Fibroblast of skin of scalp (primary cell): ENCODE data around the gene DNM3.
A peak's percentile ranks its signal among the peaks of the same experiment; 100 is the strongest.
"Not testable (repeated sequence)": the region's sequence is repeated elsewhere in the genome, so short reads cannot be mapped to it uniquely, and the experiment has no call there.

ENCODE experiments used
- DNase-seq: peaks from one replicate; pipeline ENCODE4 v3.0.0-alpha.2; 2013

The DNM3 gene

DNA sequence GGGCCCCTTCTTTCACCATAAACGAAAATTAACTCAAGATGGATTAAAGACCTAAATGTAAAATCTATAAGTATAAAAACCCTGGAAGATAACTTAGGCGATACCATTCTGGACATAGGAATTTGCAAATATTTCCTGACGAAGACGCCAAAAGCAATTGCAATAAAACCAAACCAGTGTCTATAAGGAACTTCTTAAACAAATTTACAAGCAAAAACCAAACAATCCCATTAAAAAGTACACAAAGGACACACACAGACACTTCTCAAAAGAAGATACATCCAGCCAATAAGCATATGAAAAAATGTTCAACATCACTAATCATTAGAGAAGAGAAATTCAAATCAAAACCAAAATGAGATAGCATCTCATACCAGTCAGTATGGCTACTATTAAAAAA lies 500.4 kb downstream of the DNM3 start:
- no peak for DNase-seq

DNA sequence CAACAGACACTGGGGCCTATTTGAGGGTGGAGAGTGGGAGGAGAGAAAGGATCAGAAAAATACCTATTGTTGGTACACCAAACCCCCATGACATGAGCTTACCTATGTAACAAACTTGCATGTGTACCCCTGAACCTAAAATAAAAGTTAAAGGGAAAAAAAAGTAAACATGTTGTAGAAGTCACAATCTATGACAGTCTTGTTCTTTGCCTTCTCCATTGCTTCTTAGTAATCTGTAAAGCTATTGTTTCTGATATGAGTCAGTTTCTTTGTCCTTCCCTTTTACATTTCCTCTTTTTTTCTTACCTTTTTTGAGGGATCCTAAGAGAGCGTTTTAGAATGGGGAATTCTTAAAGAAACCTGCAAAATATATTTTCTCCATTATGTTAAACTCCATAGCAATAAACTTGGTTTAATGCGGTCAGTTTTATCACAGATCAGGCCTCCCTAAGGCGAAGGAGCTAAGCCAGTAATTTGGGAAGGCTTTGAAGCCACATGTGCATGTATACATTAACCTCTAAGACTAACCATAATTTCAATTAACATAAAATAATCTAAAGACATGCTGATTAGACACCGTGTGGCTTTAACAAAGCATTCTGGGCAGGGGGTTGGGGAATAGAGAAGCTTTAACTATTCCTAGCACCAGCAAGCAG lies 501.4 kb downstream of the DNM3 start:
- no peak for DNase-seq

DNA sequence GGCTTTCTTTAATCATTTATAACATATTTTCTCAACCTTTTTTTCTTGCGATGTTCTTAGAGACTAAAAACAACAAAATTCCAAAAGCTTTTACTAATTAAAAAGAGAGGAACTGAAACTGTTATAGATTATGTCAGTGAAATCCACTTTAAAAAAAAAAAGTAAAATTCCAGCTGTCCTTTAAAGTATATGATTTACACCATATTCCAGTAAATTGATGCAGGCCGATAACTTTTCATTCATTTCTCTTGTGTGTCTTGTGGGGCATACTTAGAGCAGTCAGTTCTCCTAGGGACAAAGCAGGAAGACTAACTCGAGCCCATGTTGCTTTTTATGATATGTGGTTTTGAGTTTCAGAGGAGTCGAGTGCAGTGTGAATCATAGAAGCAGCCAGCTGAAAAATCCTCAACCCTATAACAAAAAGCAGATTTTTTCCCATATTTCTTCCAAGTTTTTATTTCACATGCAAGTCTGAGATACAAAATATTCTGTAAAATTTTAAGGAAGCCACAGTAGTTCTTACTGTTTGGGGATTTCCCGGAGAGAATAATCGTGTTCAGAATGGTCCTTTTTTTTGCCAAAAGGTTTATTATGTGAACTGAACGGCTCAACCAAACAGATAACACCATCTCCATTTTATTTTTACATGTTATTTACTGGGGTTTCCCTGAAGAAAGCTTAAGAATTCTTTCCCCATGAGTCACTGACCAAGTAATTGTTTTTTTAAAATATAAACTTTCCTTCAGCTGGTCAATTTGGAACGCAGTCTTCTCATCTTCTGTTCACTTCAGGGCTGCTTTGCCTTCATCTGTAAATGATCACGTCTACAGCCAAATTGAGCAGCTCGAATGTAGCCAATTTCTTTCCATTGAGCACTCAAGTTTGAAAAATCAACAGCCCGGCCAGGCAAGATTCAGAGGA lies 502.2 kb downstream of the DNM3 start:
- DNase-seq: peak; percentile 90

DNA sequence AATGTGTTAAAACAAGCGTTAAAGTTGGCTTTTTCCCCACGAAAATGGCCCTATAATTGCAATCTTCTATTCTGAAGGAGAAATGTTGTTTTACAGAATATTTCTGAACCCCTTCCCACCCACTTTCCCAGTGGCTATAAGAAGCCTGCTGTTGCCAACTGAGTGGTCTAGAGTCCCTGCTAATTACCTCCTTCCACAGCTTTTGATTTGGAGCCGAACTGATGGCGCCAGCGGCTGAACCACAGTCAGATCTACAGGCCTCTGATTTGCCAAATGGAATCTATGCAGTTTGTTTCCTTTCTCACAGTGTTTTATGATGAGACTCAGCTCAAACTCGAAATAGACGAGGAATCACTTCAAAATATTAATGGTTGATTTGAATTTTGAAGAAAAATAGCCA lies 503.1 kb downstream of the DNM3 start:
- DNase-seq: no peak

DNA sequence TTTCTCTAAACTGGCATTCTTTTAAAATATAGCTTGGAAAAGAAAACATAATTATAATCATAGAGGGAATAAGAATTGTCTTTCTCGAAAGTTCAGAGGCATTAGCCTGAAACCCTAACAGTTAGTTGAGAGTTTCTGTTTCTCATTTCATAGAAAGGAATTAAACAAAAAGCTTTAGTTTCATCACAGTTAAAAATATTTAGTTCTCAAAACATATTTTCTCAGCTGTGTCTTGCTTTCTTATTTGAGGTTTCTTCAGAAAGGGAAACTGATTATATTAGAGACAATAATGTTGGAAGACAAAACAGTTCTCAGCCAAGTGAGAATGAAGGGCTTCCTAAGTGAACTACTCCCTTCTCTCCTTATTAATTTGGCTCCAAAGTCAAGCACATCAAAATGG lies 503.8 kb downstream of the DNM3 start:
- DNase-seq: no peak

DNA sequence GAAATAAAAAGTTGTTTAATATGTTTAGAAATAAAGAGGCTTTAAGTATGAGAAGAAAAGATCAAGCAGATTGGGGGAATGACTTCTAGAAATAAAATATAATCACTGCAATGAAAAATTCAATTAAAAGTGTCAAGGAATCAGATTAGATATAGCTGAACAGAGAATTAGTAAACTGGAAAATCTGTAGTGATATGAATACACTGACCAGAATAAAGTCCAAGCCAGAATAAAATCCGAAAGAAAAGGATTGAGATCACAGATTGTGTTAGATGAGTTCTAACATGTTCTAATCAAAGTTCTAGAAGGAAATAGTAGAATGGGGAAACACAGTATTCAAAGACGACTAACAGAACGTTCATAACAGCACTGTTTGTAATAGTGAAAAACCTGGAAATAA lies 506.1 kb downstream of the DNM3 start:
- no peak for DNase-seq

DNA sequence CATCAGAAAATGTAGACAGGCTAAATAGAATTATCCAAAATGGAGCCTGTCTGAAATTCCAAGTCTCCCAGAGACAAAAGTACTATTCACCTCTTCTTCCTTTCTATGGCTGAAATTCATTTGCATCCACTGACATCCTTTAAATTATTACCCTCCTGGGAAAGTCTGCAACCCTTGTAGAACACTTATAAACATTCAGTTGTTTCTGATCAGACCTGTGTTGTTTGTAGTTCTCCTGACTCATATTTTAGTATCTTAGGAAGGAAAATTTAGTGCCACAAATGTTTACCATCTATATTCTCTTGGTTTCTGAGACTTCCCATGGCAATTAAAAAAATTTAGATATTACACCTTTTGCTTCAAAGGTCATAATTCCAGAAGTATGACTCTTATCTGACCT lies 509.6 kb downstream of the DNM3 start:
- DNase-seq: no peak

DNA sequence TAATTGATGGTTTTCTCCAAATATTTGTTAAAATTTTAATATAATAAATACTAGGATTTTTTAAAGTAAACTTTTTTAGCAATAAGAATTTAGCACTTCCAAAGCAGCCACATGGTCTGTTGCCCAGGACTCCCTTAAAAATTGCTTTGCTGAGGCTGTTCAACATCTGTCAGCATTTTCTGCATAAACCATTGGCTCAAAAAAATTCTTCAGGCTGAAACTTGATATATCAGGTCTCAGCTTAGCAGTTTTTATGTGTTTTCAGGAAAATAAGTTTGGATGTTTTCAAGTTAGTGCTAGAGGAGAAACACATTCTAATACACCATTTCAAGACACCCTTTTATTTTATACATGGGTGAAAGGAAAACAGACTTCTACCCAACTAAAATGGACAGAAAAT lies 510.0 kb downstream of the DNM3 start:
- peak; percentile 54 for DNase-seq

DNA sequence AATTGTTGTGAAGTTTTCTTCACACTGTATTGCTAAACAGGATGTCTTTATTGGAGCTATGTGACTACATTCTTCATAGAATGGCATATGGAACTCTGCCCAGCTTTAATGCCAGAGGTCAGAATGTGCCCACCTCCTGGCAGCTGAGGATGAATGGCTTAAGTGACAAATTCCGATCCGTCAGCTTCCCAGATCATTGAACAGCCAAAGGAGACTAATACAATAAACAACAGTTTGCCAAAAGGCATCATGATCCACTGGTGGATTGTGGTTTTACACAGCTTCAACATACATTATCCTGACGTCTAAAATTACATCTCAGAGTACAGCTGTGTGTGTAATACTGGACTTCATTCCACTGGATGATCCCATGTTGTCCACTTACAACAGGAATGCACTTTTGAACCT lies 510.5 kb downstream of the DNM3 start:
- DNase-seq: peak; percentile 68

DNA sequence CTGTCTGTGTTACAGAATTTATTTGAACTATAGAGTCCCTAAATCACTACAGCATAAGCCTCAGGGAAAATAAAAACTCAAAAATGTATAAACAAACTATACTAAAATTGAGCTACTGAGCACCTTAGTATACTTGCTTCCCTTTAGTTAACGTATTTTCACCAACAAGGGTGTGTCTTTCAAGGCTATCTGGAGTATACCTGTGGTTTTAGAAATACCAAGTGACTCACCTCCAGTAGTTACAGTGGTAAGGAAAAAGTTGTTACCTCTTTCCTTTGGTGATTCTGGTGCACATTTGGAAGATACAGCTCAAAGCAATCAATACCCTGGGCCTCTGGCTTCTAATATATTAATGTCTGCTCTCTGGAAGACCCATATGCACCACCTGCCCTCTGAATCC lies 511.1 kb downstream of the DNM3 start:
- no peak for DNase-seq

DNA sequence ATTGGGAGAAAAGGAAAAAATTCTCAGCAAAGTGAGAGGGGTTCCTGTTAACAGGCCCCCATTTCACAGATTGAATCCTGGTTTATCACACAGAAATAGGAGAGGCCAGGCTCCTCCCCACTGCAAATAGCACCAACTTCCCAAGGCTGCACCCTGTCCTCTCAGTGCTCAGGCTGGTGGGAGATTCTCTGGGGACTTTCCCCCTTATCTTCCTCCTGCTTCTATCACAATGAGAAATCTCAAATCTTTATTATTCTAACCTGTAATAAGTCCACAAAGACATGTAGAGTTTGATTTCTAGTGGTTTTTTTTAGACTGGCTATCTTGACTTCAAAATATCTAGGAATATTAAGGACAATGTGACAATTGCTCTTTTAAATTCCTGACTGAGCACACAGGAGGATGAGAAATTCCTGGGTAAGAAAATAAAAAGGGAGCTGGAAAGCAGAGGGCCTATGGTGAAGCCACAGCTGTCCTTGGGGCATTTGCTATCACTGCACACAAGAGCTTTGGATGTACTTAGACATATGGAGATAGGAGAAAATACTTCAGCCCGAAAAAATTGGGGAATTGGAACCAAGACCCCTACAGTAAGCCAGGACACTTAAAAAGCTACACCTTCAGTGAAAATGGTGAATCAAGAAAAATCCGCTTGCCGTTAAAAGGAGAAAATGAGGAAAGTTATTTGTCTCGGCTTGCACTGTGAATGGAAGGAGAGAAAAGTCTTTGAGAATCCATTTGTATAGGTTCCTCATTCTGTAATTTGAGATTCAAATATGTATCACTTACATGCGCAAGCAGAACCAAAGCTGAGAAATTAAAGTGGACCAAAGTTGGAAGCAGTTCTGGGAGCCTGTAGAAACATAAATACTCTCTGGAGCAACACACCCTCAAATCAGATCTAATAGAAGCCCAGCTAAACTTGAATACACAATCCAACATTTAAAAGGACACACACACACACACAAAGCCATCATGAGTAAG lies 513.3 kb downstream of the DNM3 start:
- no peak for DNase-seq

DNA sequence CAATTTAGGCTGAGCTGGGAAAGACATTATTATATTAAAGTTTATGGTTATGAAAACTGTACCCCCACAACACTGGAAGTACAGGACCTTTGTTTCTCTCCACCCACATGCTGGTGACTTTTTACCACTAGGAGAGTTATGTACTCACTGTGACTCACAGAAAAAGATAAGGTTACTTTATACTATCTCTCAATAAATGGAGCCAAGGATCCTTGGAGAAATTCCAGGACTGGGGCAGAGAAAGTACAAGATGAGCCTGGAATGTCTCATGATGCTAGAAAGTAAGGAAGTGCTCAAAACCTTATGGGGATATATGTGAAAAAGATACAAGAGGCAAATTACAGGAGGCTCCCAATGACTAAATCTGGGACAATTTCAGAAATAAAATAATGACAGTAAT lies 515.3 kb downstream of the DNM3 start:
- DNase-seq: peak; percentile 85

DNA sequence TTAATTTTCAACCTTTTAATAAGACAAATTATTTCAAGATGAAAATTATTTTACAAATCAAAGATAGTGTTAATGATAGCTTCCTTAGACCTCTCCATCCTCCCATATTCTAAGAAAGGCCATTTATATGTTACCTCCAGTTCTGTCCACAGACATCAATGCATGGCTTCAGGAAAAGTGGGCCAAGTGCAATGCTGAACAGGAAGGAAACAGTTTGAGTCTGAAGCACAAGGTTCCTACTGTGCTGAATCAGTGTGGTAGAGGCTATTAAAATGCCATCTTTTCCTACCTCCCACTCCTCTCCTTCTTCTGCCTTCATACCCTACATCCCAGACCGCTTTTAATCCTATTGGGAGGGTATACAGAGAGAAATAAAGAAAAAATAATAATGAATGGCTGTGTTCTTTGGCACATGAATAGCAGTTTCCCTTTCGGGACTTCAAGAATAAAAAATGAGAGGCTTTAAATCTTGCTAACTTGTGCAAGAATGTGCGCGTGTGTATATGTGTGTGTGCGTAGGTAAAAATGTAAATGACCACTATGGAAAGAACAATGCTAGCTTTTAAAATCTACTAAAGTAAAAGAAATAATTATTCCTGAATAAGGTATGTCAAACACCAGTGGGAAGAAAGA lies 516.6 kb downstream of the DNM3 start:
- no peak for DNase-seq

DNA sequence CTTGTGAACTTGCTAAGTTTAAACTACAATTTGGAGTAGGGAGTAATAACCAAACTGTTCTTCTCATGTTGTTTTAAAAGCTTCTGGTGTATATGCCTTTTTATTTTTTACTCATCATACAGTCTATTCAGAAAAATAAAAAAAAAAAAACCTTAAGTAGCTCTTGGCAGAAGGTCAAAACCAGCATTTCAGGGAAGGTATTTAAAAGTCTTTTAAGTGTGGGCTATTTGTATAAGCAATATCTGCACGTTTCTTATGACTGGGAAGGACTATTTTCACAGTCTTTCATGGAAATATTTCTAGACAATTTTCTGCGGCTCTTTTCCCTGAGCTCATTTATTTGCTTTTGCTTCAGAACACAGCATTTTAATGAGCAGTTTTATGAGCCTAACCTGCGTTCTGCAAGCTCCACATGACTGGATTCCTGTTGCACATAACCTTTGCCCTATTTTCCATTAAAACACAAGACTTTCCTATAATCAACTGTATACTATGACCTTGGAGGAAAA lies 518.2 kb downstream of the DNM3 start:
- peak; percentile 86 for DNase-seq

DNA sequence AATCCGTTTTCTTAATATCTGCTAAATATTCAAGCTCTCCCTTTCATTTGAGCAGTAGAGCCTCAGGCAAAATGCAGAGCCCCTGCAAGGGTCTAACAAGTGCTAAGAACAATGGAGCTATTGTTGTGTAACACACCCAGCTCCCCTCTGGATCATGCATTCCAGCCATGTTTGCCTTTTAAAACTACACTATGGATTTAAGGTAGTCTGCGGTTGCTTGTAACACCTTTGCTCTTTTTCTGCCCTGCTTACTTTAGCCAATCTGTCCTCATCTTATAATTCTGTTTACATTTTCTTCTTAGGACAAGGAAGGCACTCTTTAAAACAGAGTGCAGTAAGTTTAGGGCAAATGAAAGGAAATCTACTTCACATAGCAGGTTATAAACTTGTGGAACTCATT lies 519.2 kb downstream of the DNM3 start:
- no peak for DNase-seq

DNA sequence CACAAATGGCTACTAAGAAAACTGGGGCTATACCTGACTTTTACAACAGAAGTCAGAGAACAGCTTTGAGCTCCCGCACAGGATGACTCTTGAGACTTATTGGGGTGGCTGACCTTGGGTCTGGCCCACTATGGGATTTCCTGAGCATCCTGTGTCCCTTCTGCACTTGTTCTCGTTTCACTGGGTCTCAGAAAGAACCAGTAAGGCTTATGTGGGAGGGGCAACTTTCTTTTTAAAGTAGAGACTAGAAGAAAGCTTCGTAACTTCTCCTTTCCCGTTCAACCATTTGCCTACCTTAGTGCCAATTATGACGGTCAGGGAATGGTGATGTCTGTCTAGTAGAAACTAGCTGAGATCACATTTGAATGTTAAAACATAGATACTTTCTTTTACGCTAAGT lies 519.7 kb downstream of the DNM3 start:
- DNase-seq: no peak

DNA sequence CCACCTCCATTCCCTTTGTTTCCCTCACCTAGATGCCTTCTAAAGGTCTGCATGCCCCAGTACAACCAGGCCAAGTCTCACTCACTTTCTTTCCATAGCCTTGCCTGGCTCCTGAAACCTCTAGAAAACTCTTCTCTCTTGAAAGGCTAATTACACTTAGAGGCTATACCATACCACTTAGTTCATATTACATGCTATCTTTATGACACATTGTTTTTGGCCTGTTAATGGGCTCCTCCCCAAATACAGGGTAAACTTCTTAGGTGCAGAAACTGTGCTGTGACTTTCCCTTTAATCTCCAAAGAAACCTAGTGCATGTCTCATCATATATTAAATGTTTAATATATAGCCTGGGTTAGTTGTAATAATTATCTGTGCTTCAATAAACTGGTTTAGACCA lies 522.6 kb downstream of the DNM3 start:
- no peak for DNase-seq

DNA sequence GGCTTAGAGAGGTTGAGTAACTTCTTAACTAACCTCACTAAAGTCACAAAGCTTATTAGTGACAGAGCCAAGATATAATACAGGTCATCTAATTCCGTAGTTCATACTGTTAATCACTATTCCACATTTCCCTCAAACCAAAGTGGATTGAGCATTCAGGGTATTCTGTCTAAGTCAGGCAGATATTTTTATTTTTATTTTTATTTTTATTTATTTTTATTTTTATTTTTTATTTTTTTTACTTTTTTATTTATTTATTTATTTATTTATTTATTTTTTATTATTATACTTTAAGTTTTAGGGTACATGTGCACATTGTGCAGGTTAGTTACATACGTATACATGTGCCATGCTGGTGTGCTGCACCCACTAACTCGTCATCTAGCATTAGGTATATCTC lies 530.3 kb downstream of the DNM3 start:
- DNase-seq: not testable (repeated sequence)

DNA sequence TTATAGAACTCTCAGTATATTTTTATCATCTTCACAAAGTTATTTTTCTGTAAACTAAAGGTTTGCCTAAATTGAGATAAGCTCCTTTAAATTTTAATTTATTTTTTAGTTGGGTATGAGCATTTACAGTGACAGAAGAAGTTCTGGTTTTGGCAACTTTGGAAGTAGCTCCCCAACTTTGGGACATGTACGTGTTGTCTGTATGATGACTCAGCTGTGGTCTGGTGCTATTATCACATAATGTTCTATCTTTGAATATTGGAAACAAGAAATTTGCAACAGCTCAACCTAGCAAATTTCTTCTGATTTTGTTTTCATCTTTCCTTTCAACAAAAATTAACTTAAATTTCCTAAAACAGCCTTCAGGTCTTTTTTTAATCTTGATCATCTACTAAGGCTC lies 532.6 kb downstream of the DNM3 start:
- no peak for DNase-seq

DNA sequence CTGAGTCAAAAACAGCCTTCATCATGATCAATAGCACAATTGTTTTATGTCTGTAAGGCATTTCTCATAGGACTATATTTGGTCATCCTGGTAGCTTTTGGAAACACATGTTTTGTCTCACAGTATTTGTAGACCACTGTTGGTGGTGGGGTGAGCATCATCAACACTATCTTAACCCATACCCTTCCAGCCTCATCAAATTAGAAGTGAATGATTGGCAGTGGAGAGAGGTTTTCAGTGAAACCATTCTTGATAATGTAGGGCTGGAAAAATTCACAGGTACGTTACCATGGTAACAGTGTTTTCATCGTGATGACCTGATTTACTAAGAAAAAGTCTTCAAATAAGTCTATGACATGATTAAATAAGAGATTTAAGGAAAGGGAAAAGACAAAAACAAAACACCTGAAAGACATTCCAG lies 533.9 kb downstream of the DNM3 start:
- no peak for DNase-seq

DNA sequence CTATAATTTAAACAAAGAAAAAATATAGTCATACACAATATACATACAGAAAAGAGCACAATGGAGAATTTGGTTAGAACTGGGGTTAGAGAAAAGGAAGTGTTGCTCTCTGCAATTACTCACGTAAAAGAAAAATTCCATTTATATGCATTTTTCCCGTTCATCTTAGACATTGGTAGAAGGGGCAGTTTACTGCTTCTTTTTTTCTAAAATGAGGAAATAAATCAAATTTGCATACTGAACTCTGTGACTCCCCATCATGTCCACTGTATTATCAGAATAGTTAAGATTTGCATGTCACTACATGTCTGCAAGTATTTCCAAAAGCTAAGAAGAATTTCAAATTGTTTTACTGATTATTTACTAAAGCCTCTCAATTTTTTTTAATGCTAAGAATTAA lies 535.1 kb downstream of the DNM3 start:
- no peak for DNase-seq

DNA sequence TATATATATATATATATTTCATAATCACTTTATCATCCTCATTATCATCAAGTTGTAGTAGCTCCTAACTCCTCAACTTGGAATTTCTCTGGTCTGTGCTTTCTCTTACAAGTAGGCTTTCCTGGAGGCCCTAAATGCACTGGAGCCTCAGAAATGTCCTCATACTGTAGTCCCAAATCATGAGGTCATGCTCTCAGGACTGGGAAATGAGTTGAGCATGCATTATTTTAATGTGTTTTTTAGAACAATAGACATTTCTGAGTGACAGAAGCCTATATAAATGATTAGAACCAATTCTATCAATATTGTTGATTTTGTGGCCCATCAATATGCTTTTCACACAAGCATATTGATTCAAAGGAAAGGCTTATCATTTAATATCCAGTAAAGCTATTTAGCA lies 536.3 kb downstream of the DNM3 start:
- DNase-seq: no peak
